ENCODE data around the gene APMAP. TPM values are rescaled to one million over a fixed set of nuclear protein-coding genes. Genes with fewer than 3 reads are reported as not detected.

The APMAP gene
- total RNA-seq, 1 experiment from 2014 or later = 67.8 TPM

GRCh38 chr20:25011261-25011660 lies 18.7 kb upstream of the APMAP start:
- Histone ChIP-seq H3T11ph (ENCODE audit: low read length) (no peak overlapping the region), H2BK12ac (ENCODE audit: insufficient read length, low read depth, low read length) (no peak overlapping the region), H3K23me2 (ENCODE audit: insufficient read length, low read depth, low read length, poor library complexity, severe bottlenecking) (no peaks in the 10 kb centered on the region), H3K18ac (ENCODE audit: insufficient read length, low read depth, low read length) (no peak overlapping the region), H4K20me1 (ENCODE audit: control insufficient read depth, insufficient read depth, insufficient read length) (no peaks in the 10 kb centered on the region), H3K79me1 (ENCODE audit: insufficient read depth, low read depth, low read length, poor library complexity, severe bottlenecking) (no peaks in the 10 kb centered on the region), H2BK120ac (ENCODE audit: low read depth, low read length, poor library complexity, severe bottlenecking) (no peak overlapping the region), H3K4ac (ENCODE audit: low read depth, low read length) (no peak overlapping the region), H3K4me2 (ENCODE audit: insufficient read depth, insufficient read length, low read length) (no peak overlapping the region), H2AFZ (ENCODE audit: low read length) (no peak overlapping the region), H3K14ac (ENCODE audit: insufficient read depth, low read length) (no peak overlapping the region), H2BK20ac (ENCODE audit: low read depth, low read length, poor library complexity, severe bottlenecking) (no peak overlapping the region), H3K27me3 (ENCODE audit: insufficient read depth, low read length) (no peaks in the 10 kb centered on the region), H2BK15ac (ENCODE audit: low read depth, low read length) (no peak overlapping the region), H4K5ac (ENCODE audit: insufficient read length, low read depth, low read length) (no peak overlapping the region), H3K79me2 (ENCODE audit: insufficient read depth, low read length) (no peaks in the 10 kb centered on the region), H3K23ac (ENCODE audit: insufficient read length, low read depth, low read length) (no peak overlapping the region), H3K4me1 (ENCODE audit: insufficient read depth, low read length) (no peaks in the 10 kb centered on the region), H3K9ac (ENCODE audit: extremely low read depth, insufficient read length, low read length) (no peak overlapping the region), H3K27ac (ENCODE audit: insufficient read length, low read depth, low read length) (no peak overlapping the region), H4K91ac (ENCODE audit: insufficient read length, low read depth, low read length) (no peak overlapping the region), H2AK5ac (ENCODE audit: insufficient read length, low read length) (no peak overlapping the region), H3K56ac (ENCODE audit: insufficient read length, low read depth, low read length) (no peak overlapping the region), H2BK5ac (ENCODE audit: insufficient read length, low read length) (no peak overlapping the region), H4K8ac (replicated peaks; ENCODE audit: insufficient read length, low read depth, low read length) (no peak overlapping the region), H3K9me3 (ENCODE audit: control insufficient read depth, low read depth, low read length) (no peaks in the 10 kb centered on the region)
- peaks cover 0 to 3% of the 10 kb centered on the region in 2 experiments; a peak in 1 of 4 replicates for H3K4me1 Mint-ChIP-seq
- no peak overlapping the region for H3K4me3 Mint-ChIP-seq
- no peak overlapping the region for H3K27ac Mint-ChIP-seq
- DNase-seq = no peak
- H3K27me3 Mint-ChIP-seq (ENCODE audit: low read depth) = peaks cover 8% of the 10 kb centered on the region
- H3K36me3 Mint-ChIP-seq (ENCODE audit: insufficient read depth in 1 of 3, low read depth in 3 of 3) = no peaks in the 10 kb centered on the region
- no peak for TF ChIP-seq CTCF (conservative IDR thresholded peaks at IDR 0.05)
- no peaks in the 10 kb centered on the region for H3K9me3 Mint-ChIP-seq
- no CpG with 5 or more reads among the region's 6 CpGs for WGBS (ENCODE audit: extremely low coverage, insufficient read length, low lambda C conversion rate)
